DOHH2 (cell line): ENCODE results near the gene DDIAS.

Source experiments
- EZH2phosphoT487 ChIP-seq: fragments of 200-600 bp; sonication (generic); IDR thresholded peaks from 2 replicates; pipeline ENCODE4 v1.6.1; 2017; ENCODE audit warnings: borderline replicate concordance, mild to moderate bottlenecking, antibody characterized with exemption, low read length, moderate library complexity, mixed read lengths
- TF ChIP-seq, protein P1 (sequence below): fragments of 200-600 bp; sonication (generic); IDR thresholded peaks from one replicate; pipeline ENCODE4 v1.5.1; 2014; ENCODE audit warnings: antibody characterized with exemption, mild to moderate bottlenecking, low read depth, low read length; ENCODE audit not compliant: poor library complexity, severe bottlenecking

DNA sequence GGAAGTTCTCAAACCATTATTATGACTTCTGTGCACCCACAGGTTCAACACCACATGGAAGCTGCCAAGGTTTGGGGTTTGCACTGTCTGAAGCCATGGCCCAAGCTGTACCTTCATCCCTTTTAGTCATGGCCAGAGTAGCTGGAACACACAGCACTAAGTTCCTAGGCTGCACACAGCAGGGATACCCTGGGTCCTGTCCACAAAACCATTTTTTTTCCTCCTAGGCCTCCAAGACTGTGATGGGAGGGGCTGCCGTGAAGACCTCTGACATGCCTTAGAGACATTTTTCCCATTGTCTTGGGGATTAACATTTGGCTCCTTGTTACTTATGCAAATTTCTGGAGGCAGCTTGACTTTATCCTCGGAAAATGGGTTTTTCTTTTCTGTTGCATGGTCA, 42.7 kb downstream of the DDIAS start:
- TF ChIP-seq, protein P1, sequence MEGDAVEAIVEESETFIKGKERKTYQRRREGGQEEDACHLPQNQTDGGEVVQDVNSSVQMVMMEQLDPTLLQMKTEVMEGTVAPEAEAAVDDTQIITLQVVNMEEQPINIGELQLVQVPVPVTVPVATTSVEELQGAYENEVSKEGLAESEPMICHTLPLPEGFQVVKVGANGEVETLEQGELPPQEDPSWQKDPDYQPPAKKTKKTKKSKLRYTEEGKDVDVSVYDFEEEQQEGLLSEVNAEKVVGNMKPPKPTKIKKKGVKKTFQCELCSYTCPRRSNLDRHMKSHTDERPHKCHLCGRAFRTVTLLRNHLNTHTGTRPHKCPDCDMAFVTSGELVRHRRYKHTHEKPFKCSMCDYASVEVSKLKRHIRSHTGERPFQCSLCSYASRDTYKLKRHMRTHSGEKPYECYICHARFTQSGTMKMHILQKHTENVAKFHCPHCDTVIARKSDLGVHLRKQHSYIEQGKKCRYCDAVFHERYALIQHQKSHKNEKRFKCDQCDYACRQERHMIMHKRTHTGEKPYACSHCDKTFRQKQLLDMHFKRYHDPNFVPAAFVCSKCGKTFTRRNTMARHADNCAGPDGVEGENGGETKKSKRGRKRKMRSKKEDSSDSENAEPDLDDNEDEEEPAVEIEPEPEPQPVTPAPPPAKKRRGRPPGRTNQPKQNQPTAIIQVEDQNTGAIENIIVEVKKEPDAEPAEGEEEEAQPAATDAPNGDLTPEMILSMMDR: no peak
- no peak for TF ChIP-seq EZH2phosphoT487
